Tibial artery (tissue), 4 donors: ENCODE data around the gene KPNA4.

Source experiments
- DNase-seq, 2 donors: peaks; one replicate each; pipeline ENCODE4 v3.0.0-alpha.2; 2019
- H3K27ac ChIP-seq, 2 donors: fragments of 200-600 bp; sonication (generic) in 1 of 2; 1 replicate in 1 of 2; 2 replicates in 1 of 2; pipeline ENCODE4 v1.5.1; 2018 to 2019; ENCODE audit warnings: mild to moderate bottlenecking in 1 of 2
- H3K27me3 ChIP-seq, 2 donors: fragments of 200-600 bp; sonication (generic) in 1 of 2; one replicate each; pipeline versions ENCODE4 v1.5.1 to v1.6.0; 2016 to 2019
- H3K36me3 ChIP-seq, 3 donors: fragments of 200-600 bp; sonication (generic) in 2 of 3; one replicate each; pipeline ENCODE4 v1.5.1; 2016 to 2019; ENCODE audit warnings: mild to moderate bottlenecking in 2 of 3
- H3K4me1 ChIP-seq, 4 donors: fragments of 200-600 bp; sonication (generic) in 2 of 4; 1 replicate in 3 of 4; 2 replicates in 1 of 4; pipeline ENCODE4 v1.5.1; 2016 to 2019
- H3K4me3 ChIP-seq, 2 donors: fragments of 200-600 bp; sonication (generic) in 1 of 2; 1 replicate in 1 of 2; 2 replicates in 1 of 2; pipeline ENCODE4 v1.5.1; 2018 to 2019; ENCODE audit warnings: mild to moderate bottlenecking in 2 of 2
- H3K9me3 ChIP-seq, 3 donors: fragments of 200-600 bp; sonication (generic) in 1 of 3; one replicate each; pipeline ENCODE4 v1.5.1; 2016 to 2019
- intact Hi-C: fragments of 100-400 bp; cut with DNase I; formaldehyde crosslinking; loops from one replicate; pipeline ENCODE4 v1.15.0; 2023; ENCODE audit warnings: low total_unique reads
- TF ChIP-seq, protein P1 (sequence below), 2 experiments: fragments of 200-600 bp in 1 of 2; fragments of 450-650 bp in 1 of 2; IDR thresholded peaks; one replicate each; pipeline ENCODE4 v1.5.1; 2017 to 2019; ENCODE audit warnings: antibody characterized with exemption in 2 of 2, mild to moderate bottlenecking in 1 of 2, moderate library complexity in 1 of 2

KPNA4 gene

DNA sequence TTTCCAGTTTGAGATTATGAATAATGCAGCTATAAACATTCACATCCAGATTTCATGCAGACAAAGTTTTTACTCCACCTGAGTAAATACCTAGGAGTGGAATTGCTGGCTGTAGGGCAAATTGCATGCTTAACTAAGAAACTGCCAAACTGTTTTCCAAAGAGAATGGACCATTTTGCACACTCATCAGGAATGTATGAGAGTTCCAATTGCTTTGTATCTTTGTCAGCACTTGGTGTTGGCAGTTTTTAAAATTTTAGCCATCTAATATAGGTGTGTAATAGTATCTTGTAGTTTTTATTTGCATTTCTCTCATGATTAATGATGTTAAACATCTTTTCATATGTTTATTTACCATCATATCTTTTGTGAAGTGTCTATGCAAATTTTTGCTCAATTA is 75.2 kb downstream of the KPNA4 start:
- intact Hi-C loops, result loop anchor here (1.0 kb wide), 1 partner anchor 27 kb away; no protein-coding TSS in a partner anchor
- Histone ChIP-seq H3K27ac (no peak overlapping the region), H3K4me1 (peaks cover 0 to 4% (median 0%) of the 10 kb centered on the region in 4 donors), H3K4me3 (no peak overlapping the region), H3K36me3 (no peaks in the 10 kb centered on the region), H3K9me3 (no peaks in the 10 kb centered on the region), H3K27me3 (no peaks in the 10 kb centered on the region)
- DNase-seq, result no peak
- TF ChIP-seq, protein P1, sequence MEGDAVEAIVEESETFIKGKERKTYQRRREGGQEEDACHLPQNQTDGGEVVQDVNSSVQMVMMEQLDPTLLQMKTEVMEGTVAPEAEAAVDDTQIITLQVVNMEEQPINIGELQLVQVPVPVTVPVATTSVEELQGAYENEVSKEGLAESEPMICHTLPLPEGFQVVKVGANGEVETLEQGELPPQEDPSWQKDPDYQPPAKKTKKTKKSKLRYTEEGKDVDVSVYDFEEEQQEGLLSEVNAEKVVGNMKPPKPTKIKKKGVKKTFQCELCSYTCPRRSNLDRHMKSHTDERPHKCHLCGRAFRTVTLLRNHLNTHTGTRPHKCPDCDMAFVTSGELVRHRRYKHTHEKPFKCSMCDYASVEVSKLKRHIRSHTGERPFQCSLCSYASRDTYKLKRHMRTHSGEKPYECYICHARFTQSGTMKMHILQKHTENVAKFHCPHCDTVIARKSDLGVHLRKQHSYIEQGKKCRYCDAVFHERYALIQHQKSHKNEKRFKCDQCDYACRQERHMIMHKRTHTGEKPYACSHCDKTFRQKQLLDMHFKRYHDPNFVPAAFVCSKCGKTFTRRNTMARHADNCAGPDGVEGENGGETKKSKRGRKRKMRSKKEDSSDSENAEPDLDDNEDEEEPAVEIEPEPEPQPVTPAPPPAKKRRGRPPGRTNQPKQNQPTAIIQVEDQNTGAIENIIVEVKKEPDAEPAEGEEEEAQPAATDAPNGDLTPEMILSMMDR (IDR thresholded peaks at IDR 0.05), result no peak

DNA sequence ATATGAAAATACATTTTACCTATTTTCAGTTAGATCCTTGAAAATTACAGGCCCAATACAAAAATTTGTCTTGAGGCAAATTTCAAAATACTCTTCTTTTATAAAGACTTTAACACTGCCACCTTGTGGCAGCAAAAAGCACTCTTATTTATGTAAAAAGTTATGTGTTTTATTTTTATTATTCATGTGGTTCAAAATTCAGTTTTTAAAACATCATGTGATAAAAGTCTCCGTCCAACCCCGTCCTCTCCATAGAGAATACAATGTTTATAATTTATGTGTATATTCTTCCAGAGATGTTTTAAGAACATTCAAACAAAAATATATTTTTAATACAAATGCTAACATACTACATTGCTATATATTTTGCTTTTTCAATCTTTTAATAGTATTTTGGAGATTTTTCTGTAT is 78.9 kb downstream of the KPNA4 start:
- Histone ChIP-seq H3K27me3 (peaks cover 0 to 3% of the 10 kb centered on the region in 2 donors), H3K4me3 (no peak overlapping the region)
- intact Hi-C loops, result no loop called here

DNA sequence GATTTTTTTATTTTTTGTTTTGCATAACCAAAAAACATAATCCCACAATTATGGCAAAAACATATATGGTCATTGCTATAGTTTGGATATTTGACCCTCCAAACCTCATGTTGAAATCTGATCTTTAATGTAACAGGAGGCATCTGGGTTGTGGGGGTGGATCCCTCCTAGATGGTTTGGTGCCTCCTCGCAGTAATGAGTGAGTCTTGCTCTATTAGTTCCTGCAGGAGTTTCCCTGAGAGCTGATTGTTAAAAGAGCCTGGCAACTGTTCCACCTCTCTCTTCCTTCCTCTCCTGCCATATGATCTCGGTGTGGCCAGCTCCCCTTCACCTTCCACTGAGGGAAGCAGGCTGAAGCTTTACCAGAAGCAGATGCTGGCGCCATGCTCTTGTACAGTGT is 82.6 kb downstream of the KPNA4 start:
- no peak for DNase-seq
- no peaks in the 10 kb centered on the region for H3K36me3 ChIP-seq
- no peak overlapping the region for H3K27ac ChIP-seq

More for the DNA sequence above, 78.9 kb downstream of the KPNA4 start:
- H3K4me1 ChIP-seq, result peaks cover 0 to 4% (median 0%) of the 10 kb centered on the region in 4 donors
- H3K9me3 ChIP-seq, result no peaks in the 10 kb centered on the region
- TF ChIP-seq, protein P1 (IDR thresholded peaks at IDR 0.05), result peak in 1 of 2 experiments; percentile 53
- H3K36me3 ChIP-seq, result no peaks in the 10 kb centered on the region
- DNase-seq, result no peak
- no peak overlapping the region for H3K27ac ChIP-seq

DNA sequence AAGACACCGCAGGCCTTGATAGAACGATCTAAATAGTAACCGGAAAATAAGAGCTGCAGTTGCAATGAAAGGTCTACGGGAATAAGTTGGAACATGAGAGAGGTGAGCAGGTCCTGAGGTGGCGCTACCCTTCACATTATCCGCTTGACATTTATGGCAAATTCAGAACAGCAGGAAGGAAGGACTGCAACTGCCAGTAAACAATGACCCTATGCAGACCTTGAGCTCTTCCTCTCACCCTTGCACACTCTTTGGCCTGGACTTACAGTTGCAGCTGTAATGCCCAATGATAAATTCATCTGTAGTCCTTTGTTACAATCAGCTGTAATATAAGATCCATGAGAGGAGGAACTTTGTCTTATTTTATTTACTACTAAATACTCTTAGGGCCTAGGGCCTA is 83.5 kb downstream of the KPNA4 start:
- no peaks in the 10 kb centered on the region for H3K9me3 ChIP-seq
- intact Hi-C loops, result no loop called here
- TF ChIP-seq, protein P1 (IDR thresholded peaks at IDR 0.05), result no peak
- H3K27ac ChIP-seq, result no peak overlapping the region
- DNase-seq, result no peak
- peaks cover 0 to 4% (median 0%) of the 10 kb centered on the region in 4 donors for H3K4me1 ChIP-seq
- H3K36me3 ChIP-seq, result no peaks in the 10 kb centered on the region
- H3K4me3 ChIP-seq, result no peak overlapping the region
- H3K27me3 ChIP-seq, result peaks cover 0 to 3% of the 10 kb centered on the region in 2 donors

More for the DNA sequence above, 82.6 kb downstream of the KPNA4 start:
- TF ChIP-seq, protein P1 (IDR thresholded peaks at IDR 0.05), result no peak
- no peak overlapping the region for H3K4me3 ChIP-seq
- H3K4me1 ChIP-seq, result peaks cover 0 to 4% (median 0%) of the 10 kb centered on the region in 4 donors
- intact Hi-C loops, result no loop called here
- H3K27me3 ChIP-seq, result peaks cover 0 to 3% of the 10 kb centered on the region in 2 donors
- no peaks in the 10 kb centered on the region for H3K9me3 ChIP-seq

DNA sequence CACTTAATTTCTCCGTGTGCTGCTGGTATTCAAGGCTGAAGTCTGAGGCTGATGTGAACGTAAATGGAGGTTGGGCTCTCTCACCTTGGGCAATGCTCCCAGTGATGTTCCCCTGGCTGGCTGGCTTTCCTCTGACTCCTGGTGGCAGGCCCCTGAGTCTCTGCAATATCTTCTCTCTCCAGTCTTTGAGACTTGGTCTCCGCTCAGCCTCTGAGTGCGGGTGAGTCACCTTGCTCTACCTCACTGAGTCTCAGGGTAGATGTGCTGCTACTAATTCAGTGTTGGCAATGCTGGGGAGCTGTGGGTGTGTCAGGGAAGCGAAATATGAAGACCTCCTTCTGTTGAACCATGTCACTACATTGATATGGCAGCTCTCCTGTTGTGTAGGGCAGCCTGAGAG is 84.4 kb downstream of the KPNA4 start:
- no peak overlapping the region for H3K4me3 ChIP-seq
- TF ChIP-seq, protein P1 (IDR thresholded peaks at IDR 0.05), result no peak
- no peak for DNase-seq
- H3K27me3 ChIP-seq, result peaks cover 0 to 3% of the 10 kb centered on the region in 2 donors
- H3K4me1 ChIP-seq, result peaks cover 0 to 1% (median 0%) of the 10 kb centered on the region in 4 donors
- intact Hi-C loops, result no loop called here
- no peak overlapping the region for H3K27ac ChIP-seq
- no peaks in the 10 kb centered on the region for H3K9me3 ChIP-seq
- H3K36me3 ChIP-seq, result no peaks in the 10 kb centered on the region

DNA sequence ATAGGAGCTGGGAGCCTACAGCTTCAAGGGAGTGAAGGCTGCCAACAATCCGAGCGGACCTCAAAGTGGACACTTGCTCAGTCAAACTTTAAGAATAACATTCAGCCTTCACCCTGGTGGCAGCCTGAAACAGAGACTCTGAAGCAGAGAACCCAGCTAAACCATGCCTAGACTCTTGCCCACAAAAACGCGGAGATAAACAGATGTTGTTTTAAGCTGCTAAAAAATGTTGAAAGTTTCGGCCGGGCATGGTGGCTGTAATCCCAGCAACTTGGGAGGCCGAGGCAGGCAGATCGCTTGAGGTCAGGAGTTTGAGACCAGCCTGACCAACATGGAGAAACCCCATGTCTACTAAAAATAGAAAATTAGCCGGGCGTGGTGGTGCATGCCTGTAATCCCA is 86.0 kb downstream of the KPNA4 start:
- Histone ChIP-seq H3K27me3 (peaks cover 0 to 2% of the 10 kb centered on the region in 2 donors), H3K27ac (no peak overlapping the region), H3K9me3 (no peaks in the 10 kb centered on the region), H3K36me3 (no peaks in the 10 kb centered on the region), H3K4me1 (no peaks in the 10 kb centered on the region), H3K4me3 (no peak overlapping the region)
- intact Hi-C loops, result no loop called here
- TF ChIP-seq, protein P1 (IDR thresholded peaks at IDR 0.05), result no peak
- DNase-seq, result no peak
